Measurements from ENCODE around the gene SPDYC.
"Not testable (repeated sequence)": the region's sequence is repeated elsewhere in the genome, so short reads cannot be mapped to it uniquely, and the experiment has no call there.

The SPDYC gene

DNA sequence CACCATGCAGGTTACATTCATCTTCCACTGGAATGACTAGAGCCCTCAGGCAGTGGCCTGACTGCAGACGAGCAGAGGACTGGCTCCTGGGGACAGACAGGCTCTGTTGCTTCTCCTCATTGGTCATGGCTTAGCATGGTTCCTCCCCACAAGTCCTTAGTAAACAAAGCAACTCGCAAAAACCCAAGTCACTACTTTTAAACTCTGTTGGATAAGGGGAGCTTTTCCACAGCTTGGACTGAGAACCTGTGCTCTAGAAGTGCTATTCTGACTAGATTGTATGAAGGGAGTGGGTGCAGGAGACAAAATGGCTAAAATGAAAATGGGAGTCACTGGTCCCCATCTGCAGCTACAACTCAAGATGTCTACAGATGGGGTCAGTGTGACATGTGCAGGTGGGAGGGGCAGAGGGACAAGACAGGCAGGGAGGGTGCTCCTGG lies 4.6 kb downstream of the SPDYC start:
- not testable (repeated sequence) for DNase-seq

DNA sequence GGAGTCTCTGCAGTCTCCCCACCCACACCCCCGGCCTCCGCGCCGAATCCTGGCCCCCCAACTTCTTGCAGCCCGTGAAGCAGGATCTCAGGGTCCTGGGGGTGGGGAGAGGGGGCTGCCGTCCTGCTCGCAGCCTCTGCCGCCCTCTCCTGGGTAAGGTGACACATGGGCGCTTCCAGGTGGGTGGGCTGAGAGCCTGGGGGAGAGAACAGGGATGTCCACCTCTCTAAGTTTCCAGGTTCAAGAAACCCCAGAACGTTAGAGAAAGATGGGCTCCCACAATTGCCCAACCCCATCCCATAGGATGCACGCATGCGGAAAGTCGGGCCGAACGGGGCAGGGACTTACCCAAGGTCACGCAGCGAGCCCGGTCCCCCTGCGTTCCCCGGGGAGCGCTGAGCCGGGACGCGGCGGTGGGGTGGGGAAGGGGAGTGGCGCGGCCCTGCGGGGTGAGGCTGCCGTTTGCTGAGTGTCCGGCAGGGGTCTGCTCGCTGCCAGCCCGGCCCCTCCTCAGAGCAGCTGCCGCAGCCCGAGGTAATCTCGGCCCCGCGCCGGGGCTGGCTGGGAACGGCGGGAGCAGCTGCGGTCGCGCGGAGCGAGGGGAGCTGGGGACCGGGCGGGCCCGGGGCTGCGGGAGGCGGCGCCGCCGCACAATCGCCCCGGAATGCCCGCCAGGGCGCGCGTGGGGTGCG lies 11.0 kb downstream of the SPDYC start:
- DNase-seq, result peak; percentile 51

DNA sequence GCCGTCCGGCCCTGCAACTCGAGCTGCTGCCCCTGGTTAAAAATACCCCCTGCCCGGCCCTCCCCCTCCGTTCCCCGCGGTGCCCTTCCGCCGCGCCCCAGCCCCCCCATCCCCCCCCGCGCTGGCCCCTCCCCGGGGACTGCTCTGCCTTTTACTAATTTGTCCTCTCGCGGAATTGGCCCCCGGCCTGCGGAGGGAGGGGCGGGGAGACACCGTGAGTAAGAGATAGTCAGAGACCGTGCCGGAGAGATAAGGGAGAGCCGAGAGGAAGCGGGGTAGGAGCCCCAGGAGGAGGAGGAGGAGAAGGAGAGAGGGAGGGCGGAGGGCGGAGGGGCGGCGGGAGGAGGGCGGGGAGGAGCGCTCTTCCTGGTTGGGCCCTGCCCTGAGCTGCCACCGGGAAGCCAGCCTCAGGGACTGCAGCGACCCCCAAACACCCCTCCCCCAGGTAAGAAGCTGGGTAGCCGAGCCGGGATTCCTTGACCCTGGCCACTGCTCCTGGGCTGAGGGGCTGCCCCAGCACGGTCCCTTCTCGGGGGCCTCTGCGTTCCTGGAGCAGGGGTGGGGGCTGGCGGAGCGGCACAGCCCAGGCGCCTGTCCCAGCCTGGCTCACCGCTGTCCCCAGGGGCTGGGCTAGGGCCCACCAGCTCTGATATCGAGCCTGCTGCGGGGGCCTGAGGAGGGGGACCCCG lies 11.7 kb downstream of the SPDYC start, which contains the start of gene CAPN1:
TSS of gene CAPN1 (plus strand) at position 360 of the 689 bp plus-strand sequence. CDS start 774 bp downstream, outside the sequence.
- DNase-seq, result peak; percentile 46

DNA sequence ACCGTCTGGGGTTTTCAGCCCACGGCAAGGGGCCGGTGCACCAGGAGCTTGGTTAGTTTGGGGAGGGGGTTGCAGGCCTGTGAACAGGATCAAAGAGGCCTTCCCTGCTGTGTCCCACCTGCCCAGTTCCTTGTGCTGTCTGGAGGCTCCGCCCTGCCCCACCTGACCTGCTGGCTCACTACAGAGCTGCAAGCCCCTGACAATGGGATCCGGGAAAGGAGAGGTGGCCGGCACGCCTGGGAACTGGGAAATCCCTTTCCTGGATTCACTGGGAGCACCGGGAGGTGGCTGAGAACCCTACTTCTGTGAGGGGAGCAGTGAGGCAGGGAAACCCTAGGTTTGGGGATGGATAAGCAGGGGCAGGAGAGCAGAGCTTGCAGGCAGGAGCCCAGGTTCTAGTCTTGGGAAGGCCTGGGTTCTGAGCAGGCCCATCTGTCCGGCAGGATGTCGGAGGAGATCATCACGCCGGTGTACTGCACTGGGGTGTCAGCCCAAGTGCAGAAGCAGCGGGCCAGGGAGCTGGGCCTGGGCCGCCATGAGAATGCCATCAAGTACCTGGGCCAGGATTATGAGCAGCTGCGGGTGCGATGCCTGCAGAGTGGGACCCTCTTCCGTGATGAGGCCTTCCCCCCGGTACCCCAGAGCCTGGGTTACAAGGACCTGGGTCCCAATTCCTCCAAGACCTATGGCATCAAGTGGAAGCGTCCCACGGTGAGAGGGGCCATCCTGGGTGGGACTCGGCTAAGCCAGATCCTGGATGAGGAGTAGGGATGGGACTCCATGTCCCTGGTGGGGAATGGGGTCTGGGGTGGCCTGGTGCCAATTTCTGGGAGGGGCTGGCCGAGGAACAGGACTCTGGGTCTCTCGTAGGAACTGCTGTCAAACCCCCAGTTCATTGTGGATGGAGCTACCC lies 12.5 kb downstream of the SPDYC start:
- peak; percentile 40 for DNase-seq

DNA sequence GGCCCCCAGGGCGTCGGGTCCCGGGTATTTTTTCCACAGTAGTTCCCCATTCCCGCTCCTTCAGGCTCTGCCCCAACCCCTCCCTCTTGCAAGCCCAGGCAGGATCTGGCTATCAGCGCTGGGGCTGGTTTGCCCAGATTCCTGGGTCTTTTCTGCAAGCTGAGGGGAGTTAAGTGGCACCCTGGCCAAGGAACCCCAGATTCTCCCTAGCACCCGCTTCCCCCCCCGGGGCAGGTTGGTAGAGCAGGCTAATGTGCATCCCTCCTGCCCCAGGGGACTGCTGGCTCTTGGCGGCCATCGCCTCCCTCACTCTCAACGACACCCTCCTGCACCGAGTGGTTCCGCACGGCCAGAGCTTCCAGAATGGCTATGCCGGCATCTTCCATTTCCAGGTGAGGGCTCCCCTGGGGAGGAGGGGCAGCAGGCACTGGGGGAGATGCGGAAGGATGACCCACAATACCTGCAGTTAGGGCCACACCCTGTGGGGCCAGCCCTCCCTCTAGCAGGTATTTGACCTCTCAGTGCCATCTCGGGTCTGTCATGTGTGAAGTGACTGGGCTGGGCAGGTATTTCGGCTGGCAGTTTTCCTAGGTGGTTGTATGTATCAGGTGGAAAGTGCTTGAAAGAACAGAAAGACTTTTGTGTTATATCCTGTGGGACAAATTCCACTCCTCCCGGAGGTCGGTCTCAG lies 13.3 kb downstream of the SPDYC start:
- no peak for DNase-seq

DNA sequence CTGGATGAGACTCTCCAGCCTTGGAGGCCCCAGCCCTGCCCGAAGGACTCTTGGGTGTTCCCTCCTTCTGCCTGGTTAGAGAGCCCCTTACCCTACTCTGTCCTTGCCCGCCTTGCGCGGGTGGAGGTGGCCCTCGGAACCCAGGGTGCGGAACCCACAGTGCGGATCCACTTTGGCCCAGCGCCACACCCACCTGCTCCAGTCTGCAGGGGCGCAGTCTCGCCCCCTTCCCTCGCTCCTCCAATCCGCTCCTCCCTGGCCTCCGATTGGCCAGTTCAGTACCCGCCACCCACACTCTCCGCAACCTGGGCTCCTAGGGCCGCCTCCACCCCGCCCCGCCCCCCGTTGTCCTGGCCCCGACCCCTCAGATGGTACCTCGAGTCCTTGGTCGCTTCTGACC lies 14.1 kb downstream of the SPDYC start:
- no peak for DNase-seq

DNA sequence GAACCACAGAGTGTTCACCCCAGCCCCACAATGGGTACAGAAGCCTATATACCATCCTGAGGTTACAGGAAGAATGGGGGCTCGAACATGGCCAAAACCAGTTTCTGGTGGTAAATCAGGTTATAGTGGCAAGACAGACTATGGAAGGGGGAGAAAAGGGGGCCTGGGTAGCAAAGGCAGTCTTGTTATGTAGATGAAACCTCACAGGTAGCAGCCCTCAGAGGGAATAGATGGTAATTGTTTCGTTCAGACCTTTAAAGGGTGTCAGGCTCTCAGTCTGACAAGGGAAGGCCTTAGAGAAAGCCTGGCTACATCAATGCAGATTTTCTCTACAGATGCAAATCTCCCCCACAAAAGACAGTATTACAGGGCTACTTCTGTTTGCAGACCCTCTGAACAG lies 15.1 kb downstream of the SPDYC start:
- no peak for DNase-seq

DNA sequence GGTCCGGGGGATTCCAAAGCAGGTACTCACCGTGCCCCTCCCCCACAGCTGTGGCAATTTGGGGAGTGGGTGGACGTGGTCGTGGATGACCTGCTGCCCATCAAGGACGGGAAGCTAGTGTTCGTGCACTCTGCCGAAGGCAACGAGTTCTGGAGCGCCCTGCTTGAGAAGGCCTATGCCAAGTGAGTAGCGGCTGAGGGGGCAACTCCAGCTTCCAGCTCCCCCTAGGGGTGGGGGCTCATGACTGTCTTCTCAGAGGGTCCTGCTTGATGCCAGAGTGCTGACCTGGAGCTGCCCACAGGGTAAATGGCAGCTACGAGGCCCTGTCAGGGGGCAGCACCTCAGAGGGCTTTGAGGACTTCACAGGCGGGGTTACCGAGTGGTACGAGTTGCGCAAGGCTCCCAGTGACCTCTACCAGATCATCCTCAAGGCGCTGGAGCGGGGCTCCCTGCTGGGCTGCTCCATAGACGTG lies 15.9 kb downstream of the SPDYC start:
- DNase-seq, result no peak

DNA sequence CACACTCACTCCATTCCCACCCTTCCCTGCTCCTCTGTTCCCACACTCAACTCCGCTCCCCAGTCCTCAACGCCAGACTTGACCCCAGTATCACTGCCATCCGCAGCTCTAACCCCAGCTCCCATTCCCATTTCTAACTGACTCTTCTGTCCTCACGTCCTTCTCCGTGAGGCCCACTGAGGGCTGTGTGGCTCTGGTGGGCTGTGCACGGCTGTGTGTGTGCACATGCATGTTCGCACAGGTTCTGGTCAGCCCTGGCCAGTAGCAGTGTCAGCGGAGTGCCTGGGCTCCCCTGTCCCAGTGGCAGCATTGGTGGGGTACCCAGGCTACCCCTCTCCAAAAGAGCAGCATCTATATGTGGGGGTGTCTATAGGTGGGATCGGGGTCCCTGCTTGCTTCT lies 16.7 kb downstream of the SPDYC start:
- no peak for DNase-seq

DNA sequence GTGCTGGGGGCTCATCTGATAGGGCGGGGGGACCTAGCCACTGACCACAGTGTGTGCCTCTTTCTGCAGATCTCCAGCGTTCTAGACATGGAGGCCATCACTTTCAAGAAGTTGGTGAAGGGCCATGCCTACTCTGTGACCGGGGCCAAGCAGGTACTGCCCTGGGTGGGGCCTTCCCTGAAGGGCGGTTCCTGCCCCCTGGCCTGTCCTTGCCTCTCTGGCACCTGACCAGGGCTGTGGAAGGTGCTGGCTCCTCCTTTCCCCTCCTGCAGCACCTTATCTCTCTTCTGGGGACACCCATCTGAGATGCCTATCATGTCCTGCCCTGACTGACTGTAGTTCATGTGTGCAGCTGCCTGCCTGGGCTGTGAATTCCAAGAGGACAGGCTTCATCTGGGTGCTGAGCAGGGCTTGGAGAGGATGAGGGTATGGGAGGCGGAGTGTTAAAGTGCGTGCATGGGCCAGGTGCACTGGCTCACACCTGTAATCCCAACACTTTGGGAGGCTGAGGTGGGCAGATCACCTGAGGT lies 17.2 kb downstream of the SPDYC start:
- DNase-seq, result no peak

DNA sequence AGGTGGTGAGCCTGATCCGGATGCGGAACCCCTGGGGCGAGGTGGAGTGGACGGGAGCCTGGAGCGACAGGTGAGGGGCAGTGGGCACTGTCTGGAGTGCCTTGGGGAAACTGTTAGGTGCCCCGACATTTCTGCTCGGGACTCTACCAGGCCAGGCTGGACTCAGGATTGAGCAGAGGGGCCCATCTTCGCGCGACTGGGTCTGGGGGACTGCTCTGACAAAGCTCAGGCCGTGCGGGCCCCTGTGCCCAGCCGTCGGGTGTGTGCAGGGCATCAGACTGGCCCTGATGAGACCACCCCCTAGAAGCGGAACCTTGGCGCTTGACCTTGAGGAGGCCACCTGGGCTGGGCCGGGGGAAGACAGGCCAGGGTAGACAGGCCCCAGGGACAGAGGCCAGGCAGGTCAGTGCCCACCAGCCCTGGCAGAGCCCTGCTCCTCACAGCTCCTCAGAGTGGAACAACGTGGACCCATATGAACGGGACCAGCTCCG lies 18.0 kb downstream of the SPDYC start:
- no peak for DNase-seq

DNA sequence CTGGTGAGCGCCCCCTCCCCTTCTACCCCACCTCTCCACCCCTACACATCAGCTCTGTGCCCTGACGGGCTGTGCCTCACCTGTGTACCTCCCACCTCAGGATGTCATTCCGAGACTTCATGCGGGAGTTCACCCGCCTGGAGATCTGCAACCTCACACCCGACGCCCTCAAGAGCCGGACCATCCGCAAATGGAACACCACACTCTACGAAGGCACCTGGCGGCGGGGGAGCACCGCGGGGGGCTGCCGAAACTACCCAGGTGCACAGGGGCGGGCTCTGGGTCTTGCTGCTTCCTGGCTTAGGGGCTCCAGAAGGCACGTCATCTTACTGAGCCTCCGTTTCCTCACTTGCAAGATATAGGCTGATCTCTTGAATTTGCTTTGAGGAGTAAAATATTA lies 18.5 kb downstream of the SPDYC start:
- DNase-seq, result no peak

DNA sequence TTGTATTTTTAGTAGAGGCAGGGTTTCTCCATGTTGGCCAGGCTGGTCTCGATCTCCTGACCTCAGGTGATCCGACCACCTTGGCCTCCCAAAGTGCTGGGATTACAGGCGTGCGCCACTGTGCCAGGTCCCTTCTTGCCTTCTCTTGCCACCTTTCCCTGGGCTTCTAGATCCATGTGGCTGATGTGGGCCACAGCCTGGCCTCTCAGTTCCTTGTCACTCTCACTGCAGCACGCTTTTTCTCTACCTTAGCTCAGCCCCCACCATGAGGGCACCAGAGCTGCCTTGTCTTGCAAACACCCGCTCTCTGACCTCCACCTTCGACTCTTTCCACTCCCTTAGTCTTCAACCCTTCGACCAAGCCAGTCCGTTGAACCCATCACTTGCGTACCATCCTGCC lies 19.2 kb downstream of the SPDYC start:
- no peak for DNase-seq

DNA sequence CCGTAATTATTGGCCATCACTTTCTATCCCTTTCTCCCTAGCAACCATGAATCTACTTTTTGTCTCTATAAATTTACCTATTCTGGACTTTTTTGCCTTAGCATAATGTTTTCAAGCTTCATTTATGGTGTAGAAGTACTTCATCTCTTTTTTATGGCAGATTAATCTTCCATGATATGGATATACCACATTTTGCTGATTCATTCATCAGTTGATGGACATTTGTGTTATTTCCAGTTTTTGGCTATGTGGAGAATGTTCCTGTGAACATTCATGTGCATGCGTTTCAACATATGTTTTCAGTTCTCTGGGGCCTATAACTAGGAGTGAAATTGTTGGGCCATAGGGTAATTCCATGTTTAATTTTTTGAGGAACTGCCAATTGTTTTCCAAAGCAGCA lies 24.5 kb downstream of the SPDYC start:
- DNase-seq, result no peak

DNA sequence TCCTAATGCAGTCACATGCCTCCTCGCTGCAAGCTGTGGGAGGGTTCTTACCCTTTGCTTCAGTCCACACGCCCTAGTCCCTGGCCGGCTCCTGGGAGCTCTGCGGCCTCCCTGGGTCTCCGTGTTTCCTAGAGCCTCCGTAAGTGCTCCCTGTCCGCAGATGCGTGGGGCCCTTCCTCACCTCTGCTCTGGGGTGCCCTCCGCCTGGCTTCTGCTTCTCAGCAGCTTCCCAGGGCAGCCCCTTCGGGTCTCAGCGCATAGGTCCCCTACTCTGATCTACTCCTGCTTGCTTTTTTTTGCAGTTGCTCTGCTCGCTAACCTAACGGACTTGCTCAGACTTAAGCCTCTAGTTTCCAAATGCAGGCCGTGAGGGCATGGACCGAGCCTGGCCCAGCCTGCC lies 34.1 kb downstream of the SPDYC start:
- DNase-seq, result no peak

DNA sequence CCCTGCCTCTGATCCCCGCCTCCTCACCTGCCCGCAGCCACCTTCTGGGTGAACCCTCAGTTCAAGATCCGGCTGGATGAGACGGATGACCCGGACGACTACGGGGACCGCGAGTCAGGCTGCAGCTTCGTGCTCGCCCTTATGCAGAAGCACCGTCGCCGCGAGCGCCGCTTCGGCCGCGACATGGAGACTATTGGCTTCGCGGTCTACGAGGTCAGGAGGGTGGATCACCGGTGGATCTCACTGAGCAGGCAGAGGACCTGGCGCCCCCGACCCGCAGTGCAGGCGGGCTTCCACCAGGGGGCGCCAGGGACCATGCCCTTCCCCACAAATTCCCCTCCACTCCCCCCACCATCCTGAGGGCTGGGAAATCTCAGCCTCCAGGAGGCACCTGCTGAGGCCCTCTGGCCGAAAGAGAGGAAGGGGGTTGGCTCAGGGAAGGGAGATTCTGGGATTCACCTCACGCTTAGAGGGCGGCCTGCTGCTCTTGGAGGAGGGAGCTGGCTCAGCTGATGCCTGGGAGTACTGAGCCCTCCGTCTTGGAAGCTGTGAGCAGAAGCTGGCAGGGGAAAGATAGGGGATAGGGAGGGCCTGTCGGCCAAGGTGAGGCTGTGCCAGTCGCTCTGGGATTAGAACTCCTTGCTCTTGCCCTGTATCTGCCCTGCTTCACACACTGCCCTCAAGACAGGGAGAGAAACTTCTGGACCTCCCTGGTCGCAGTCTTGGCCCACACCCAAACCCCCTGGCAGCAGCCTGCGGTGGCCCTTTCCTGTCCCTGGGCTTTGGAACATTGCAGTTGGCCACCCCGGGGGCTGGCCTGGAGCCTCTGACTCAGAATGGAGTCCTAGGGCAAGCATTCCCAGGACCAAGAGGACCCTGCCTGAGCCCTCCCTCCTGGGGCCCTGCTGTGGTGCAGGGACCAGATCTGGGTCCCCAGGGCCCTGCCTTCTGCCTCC lies 34.9 kb downstream of the SPDYC start:
- DNase-seq, result no peak

DNA sequence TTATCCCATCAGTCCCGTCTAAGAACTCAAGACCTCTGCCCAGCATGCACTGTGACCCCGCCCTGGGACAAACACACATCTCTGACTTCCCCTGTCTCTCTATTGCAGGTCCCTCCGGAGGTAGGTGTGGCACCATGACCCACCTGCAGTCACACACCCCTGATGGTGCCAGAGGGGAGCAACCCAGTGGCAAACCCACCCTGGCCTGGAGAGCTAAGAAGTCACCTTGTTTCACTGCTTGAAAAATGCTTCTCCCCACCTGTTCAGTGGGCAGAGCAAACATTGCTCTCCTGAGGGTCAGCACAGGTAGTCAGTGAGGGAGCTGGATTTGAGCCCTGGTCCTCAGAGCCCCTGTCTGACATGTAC lies 35.6 kb downstream of the SPDYC start:
- DNase-seq, result no peak

DNA sequence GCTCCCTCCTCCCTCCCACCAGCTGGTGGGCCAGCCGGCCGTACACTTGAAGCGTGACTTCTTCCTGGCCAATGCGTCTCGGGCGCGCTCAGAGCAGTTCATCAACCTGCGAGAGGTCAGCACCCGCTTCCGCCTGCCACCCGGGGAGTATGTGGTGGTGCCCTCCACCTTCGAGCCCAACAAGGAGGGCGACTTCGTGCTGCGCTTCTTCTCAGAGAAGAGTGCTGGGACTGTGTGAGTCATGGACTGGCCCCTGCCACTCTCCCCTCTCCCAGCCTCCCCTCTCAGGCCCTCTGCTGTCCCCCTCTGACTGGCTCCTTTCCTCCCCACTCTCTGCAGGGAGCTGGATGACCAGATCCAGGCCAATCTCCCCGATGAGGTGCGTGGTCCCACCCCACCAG lies 36.4 kb downstream of the SPDYC start:
- DNase-seq, result no peak

DNA sequence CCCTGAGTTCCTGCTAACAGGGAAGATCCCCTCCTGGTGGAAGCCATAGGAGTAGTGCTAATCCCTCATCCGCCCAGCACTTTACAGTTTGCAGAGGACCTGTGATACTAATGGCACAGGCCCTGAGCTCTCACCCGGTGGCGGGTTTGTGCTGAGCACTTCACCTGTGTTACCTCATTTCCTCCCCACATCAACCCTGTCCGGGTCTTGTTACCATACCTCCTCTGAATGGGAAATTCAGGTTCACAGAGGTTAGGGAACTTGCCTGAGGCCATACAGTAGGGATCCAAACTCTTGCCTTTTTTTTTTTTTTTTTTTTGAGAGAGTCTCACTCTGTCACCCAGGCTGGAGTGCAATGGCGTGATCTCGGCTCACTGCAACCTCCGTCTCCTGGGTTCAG lies 36.9 kb downstream of the SPDYC start:
- DNase-seq, result no peak

DNA sequence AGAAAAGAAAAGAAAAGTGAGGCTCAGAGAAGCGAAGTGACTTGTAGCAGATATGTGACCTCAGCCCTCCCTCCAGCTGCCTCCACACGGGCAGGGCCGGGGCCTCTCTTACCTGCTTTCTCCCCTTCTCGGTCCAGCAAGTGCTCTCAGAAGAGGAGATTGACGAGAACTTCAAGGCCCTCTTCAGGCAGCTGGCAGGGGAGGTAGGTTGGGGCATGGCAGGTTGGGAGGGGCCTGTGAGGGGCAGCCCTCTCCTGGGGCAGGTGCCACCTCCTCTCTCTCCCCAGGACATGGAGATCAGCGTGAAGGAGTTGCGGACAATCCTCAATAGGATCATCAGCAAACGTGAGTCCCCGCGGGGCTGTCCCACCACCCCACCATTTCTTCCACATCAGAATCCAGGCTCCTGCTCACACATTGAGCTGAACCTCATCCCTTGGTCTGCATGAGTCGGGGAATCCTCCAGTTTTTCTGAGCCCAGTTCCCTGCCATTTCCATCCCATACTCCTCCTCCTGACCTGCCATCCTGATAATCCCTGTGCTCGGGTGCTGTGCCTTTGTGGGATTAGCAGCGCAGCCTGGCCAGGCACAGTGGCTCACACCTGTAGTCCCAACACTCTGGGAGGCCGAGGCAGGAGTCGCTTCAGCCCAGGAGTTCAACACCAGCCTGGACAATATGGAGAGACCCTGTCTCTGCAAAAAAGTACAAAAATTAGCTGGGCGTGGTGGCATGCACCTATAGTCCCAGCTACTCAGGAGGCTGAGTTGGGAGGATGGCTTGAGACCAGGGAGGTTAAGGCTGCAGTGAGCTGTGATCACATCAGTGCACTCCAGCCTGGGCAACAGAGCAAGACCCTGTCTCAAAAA lies 38.1 kb downstream of the SPDYC start:
- no peak for DNase-seq

Measured in NCI-H1105 treated with DMSO at 0.1 percent for 48 hours (cell line).